GM18907 (cell line): ENCODE data around the gene ADARB1.

Experiments
- ATAC-seq: cut with Tn5 transposase; IDR thresholded peaks from one replicate; pipeline ENCODE4 v1.9.1; 2021; ENCODE audit warnings: mild to moderate bottlenecking, moderate library complexity; ENCODE audit not compliant: unreplicated experiment

ADARB1 gene

DNA sequence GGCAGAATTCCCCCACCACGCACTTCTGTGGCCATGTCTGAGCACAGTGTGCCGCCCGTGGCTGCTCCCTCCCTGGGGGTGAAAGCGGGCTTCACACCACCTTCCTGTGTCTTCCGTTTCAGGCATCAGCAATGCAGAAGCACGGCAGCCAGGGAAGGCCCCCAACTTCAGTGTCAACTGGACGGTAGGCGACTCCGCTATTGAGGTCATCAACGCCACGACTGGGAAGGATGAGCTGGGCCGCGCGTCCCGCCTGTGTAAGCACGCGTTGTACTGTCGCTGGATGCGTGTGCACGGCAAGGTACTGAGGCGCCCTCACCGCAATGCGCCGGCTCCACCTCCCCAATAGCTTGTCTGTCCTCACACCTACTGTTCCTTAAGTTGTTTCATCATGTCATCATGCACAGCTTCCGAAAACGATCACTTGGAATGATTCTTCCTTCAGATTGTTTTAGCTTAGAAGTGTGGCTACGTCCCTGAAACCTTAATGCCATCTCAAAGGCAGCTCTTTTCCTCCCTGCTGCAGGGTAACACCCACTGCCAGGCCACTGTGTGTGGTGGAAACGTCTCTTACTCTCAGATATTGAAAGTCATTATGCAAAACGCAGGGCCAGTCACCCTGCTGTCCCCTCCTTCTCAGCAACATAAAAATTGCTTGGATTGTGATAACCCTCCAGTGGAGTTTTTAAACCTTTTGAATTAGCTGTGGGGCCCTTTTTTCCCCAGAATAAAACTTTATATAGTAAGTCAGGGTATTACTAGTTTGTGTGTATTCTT, 146.5 kb downstream of the ADARB1 start:
- no peak for ATAC-seq

DNA sequence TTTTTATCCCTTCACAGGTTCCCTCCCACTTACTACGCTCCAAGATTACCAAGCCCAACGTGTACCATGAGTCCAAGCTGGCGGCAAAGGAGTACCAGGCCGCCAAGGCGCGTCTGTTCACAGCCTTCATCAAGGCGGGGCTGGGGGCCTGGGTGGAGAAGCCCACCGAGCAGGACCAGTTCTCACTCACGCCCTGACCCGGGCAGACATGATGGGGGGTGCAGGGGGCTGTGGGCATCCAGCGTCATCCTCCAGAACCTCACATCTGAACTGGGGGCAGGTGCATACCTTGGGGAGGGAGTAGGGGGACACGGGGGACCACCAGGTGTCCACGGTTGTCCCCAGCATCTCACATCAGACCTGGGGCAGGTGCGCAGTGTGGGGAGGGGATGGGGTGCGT, 147.6 kb downstream of the ADARB1 start:
- ATAC-seq = no peak

DNA sequence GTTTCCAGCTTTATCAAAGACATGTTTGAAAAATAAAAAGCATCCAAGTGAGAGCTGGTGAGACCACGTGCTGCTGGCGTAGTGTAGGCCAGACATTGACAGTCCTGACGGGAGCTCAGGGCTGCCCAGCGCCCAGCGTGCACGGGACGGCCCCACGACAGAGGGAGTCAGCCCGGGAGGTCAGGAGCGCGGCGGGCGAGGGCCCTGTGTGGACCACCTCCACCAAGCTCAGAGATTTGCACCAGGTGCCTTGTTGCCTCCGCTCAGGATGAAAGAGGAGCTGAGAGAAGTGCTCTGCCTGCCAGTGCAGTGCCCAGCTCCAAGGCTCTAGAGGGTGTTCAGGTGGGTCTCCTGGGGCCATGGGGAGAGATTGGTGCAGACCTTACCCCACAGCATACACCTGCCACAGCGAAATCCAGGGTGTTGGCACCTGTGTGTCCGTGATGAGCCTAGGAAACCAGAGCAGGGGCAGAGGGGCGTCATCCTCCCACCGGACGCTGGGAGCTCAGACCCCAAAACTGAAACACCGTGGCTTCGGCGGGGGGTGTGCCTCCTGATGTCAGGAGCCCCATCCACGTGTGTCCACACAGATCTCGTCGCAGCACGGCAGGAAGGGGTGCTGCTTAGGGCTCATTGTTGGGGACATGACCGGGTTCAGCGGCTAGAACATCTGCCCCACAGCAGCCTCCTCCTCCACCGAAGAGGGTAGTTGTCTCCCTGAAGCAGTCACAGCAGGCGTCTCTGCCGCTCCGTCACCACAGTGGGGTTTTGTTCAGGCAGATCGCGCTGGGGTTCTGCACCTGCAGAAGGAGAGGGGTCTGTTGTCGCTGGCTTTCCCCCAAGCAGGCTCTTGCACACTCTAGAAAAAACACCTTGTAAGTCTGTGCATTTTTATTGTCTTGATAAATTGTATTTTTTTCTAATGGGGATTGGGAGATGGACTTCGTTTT, 149.1 kb downstream of the ADARB1 start:
- ATAC-seq = no peak

DNA sequence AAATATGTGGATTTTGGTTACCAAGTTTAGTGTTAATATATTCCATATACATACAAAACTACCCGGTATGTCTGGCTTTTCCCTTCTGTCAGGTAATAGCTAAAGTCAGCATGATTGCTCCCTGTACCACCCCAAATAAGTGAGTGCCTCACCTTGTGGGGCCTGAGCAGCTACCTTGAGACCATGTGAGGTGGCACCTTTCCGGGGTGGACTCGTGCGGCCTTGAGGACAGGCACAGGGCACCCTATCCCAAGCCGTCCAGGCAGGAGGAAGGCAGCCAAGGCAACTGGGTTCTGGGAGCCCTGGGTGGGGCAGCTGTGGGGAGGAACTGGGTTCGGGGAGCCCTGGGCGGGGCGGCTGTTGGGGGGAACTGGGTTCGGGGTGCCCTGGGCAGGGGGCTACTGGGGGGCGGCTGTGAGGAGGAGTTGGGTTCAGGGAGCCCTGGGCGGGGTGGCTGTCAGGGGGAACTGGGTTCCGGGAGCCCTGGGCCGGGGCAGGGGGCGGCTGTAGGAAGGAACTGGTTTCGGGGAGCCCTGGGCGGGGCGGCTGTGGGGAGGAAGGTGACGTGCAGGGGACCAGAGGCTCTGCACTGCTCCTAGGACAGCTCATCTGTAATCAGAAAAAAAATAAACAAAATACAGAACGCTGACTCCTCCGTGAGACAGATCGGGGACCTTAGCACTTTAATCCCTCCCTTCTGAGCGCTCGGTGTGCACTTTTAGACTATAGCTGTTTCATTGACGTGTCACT, 150.0 kb downstream of the ADARB1 start:
- no peak for ATAC-seq

DNA sequence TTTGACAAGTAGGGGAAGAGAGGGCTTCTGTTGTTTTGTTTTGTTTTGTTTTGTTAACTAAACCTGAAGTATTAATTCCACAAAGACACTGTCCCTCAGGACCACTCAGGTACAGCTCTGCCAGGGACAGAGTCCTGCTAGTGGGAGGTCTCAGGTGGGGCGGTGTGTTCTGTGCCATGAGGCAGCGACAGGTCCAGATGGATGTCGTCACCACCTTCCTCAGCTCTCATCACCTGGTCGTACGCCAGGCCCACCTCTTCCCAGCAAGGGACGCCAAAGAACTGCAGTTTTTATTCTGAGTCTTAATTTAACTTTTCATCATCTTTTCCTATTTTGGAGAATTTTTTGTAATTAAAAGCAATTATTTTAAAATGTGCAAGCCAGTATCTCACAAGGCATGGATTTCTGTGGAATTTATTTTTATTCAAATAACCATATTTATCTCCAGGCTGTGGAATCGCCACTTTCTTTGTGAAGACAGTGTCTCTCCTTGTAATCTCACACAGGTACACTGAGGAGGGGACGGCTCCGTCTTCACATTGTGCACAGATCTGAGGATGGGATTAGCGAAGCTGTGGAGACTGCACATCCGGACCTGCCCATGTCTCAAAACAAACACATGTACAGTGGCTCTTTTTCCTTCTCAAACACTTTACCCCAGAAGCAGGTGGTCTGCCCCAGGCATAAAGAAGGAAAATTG, 150.8 kb downstream of the ADARB1 start:
- no peak for ATAC-seq

DNA sequence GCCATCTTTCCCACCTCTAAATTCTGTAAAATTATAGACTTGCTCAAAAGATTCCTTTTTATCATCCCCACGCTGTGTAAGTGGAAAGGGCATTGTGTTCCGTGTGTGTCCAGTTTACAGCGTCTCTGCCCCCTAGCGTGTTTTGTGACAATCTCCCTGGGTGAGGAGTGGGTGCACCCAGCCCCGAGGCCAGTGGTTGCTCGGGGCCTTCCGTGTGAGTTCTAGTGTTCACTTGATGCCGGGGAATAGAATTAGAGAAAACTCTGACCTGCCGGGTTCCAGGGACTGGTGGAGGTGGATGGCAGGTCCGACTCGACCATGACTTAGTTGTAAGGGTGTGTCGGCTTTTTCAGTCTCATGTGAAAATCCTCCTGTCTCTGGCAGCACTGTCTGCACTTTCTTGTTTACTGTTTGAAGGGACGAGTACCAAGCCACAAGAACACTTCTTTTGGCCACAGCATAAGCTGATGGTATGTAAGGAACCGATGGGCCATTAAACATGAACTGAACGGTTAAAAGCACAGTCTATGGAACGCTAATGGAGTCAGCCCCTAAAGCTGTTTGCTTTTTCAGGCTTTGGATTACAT, 151.5 kb downstream of the ADARB1 start:
- ATAC-seq = no peak

DNA sequence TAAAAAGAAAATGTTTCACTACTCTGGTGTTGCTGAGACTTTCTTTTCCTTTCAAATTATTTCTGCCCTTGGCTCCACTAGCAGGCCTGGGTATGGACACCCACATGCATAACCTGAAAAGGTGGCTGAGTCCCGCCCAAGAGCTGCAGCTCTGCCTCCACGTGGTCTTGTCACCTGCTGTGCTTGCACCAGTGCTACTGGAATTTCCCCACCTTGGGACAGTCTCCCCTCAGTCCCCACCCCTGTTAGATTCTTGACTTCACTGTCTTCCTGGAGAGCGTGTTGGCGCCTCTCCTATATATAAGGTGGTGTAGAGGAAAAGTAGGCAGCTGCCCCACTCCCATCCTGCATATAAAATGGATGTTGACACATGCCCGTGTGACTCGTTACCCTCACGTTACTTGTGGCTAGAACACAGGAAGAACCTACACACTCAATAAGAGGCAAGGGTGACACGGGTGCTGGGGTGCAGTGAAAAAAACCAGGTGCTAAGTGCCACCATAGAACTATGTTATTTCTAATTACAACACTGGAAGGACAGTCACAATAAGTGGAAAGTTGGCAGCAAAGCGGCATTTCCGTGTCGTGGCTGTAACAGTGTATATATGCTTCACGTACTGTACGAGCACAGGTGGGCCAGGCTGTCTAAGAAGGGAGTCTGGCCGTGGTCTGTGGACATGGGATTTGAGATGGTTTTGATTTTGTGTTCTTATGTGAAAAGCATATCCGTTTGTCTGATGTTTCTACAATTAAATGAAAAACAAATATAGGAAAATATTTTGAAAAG, 152.4 kb downstream of the ADARB1 start:
- ATAC-seq = no peak

DNA sequence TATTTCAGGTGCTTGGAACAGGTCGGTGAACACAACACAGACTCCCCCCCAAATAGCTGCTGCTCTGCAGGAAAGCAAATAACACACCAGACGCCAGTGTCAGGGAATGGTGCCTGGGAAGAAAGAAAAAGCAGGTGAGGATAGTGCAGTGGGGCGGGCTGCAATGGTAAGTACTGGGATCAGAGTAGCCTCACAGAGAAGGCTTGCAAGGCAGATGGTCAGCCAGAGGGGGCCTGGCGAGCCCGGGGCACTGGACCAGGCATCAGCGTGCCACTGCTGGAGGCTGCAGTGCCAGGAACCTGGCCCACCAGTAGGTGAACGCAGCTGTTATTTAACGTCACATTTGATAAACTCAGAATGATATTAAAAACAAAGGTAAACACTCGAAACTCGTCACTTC, 153.4 kb downstream of the ADARB1 start:
- ATAC-seq = no peak

DNA sequence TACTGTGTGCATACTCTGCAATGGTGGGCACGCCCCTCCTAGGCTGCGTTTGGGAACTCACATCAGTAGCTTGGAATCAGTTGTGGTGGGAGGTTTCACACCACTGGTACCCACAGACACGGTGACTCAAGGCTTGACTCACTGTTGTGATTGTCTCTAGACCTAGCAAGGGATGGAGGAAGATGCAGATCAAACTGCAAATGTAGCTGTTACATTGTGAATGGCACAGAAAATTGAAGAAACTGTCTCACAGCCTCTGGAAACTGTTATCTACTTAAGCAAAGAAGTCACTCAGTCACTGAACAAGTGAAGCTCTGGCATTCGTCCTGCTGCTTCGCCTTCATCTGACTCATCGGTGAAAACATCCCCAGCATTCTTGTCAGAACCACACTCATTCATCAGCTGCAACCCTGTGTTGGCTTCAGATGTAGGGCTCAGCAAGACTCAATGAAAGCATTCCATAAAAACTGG, 153.8 kb downstream of the ADARB1 start:
- no peak for ATAC-seq

DNA sequence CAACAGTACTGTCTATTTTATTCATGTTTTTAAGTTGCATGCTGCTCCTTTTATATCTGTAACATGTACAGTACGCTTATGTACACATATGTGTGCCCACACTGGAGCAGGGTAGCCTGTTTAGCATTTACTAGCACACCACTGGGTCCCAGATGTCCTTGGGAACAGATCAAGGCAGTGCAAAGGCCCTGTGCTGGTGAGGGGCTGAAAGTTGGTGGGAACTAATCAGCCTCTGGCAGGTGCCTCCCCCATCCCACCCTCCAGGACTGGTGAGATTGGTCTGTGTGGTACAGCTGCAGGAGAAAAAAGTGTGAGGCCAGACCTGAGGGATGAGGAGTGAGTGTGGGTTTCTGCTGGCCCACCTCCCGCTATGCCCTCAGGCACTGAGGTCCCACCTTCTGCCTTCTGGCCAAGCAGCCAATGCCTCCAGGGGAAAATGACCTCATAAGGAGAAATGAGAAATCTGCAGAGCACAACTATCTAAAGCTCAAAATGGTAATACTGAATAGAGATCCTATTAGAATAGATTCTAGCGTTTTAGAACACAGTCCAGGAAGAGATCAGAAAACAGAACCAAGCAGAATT, 154.4 kb downstream of the ADARB1 start:
- ATAC-seq = no peak

DNA sequence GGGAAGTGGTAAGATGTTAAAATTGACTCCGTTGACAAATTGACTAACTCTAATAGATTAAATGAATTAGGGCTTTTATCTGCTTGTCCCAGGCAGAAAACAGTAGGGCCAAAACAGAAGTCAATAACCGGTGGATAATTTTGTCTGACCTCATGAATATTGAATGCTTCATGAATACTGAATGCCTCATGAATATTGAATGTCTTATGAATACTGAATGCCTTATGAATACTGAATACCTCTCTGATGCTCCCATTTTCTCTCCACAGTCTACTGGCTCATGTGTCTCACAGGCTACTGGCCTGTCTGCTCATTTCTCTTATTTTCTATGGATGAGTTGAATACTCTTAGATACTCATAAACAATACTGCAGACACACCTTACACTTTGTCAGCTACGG, 157.3 kb downstream of the ADARB1 start:
- no peak for ATAC-seq

DNA sequence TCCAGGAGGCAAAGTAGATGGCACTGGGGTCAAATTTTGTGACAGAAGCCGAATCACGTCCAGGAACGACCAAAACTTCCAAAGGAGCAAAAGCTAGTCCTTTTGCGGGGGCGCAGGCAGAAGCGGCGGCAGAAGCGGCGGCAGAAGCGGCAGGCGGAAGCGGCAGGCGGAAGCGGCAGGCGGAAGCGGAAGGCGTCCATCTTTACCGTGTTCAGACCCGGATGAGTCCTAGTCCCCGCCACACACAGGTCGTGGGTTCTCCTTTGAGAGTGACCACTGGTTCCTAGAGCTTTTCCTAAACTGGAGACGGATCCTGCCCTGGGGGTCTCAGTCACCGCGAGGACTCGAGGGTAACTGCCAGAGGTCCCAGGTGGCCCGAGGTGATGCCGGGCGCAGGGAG, 159.7 kb downstream of the ADARB1 start:
- ATAC-seq = no peak

DNA sequence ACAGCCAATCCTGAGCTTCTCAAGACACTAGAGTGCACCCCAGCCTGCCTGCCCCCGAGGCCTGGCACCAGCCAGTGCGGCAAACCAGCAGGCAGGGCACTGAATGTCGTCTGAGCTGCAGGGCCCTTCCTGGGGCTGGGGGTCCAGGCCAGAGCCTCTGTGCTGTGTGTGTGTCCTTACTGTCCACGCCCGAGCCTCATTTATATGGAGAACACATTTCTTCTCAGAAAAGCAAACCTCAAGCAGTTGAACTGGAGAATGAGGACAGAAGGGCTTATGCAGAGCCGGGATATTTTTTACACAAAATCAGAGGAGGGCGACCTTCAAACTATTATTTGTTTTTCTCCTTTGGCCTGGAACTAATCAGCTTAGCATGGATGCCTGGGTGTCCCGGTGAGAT, 160.6 kb downstream of the ADARB1 start:
- ATAC-seq = no peak

DNA sequence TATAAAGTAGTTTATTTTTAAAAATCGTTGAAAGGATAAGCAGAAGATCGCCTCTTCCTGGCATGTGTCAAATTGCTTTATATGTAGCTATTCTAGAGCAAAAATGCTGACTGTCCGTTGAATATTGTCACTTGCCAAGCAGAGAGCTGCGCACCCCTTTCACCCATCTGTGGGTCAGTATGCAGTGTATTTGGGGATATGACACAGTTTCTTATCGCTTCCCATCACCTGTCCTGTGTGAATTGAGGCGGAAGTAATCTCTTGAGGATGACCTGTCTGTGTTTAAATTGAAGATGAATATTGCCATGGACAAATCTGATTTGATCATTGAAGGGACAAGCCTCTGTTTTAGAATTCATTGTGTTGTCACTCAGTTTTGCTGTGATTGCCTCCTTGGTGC, 161.1 kb downstream of the ADARB1 start:
- ATAC-seq = no peak

DNA sequence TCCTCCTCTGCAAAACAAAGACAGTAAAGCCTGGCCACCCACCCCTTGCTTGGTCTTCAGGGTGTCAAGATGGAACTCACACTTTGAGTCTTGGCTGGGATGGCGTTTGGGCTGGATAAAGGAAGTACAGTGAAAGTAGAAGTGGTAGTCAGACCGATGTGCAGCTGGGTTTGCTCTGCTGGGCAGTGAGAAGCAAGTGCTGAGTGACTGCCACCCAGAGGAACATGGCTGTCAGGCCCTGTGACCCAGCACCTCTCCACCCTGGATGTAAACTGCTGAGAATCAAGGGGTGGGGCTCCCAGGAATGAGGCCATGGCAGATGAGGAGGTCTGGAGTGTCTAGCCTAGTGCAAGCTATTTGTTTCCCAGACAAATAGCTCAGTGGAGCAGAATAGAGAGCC, 162.1 kb downstream of the ADARB1 start:
- no peak for ATAC-seq

DNA sequence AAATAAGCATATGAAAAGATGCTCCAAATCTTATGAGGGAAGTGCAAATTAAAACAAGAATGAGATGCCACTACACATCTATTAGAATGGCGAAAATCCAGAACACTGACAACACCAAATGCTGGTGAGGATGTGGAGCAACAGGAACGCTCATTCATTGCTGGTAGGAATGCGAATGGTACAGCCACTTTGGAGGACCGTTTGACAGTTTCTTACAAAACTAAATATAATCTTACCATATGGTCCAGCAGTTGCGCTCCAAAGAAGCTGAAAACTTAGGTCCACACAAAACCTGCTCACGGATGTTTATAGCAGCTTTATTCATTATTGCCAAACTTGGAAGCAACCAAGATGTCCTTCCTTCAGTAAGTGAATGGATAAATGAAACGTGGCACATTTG, 163.0 kb downstream of the ADARB1 start:
- no peak for ATAC-seq

DNA sequence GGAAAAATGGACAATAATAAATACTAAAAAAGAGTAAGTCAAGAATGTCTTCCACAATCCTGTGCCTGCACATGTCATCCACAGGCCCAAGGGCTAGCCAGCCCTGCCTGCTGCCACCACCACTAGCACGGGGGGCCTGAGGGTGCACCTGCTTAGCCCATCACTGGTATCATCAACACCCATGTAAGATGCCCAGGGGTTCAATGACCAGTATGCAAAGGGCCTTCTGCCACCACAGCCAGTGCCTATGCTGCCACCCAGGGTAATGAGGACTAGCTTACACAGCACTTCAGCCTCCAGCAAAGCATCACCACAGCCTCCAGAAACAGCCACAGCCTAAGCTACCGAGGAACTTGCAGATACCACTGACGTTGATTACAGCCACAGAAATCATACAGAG, 167.0 kb downstream of the ADARB1 start:
- no peak for ATAC-seq

DNA sequence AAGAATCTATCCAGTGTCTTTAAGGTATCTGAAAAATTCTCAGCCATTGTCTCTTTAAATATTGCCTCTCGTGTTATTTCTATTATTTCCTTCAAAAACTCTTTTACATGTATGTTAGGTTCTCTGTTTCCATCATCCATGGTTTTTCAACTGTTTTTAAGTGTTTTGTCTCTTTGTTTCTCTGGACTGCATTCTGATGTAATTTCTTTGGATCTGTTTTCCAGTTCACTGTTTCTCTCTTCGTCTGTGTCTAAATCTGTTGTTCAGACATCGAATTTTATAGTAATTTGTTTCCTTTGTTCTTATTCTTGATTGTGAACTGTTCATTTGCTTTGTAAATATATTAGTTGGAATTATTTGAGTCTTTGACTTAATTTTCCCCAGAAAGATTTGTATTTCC, 169.2 kb downstream of the ADARB1 start:
- ATAC-seq = no peak

DNA sequence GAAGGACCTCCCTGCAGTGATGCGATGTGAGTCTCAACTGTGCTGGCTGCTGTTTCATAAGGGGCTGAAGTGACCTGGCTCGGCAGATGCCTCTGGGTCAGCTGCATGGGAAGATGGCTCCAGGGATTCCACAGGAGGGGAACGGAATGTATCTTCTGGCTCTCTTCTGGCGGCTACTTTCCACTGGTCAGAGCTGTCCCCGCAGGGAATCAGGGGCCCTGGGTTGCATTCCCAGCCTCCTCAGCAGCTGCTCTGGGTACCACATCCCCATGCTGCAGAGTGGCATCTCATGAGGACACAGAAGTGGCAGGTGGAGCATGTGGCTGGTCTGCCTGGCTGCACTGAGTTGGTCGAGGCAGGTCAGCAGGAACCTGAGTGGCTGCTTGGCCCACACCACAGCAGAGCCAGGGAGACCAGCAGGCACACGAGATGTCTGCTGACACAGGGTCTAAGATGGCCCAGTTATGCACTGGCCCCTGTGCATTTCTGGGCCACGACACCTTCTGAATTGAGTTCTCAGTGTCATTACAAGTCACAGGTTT, 170.5 kb downstream of the ADARB1 start:
- ATAC-seq = no peak
